ENCODE measurements around the gene NAA60.
A peak's percentile ranks its signal among the peaks of the same experiment; 100 is the strongest.

Gene NAA60

DNA sequence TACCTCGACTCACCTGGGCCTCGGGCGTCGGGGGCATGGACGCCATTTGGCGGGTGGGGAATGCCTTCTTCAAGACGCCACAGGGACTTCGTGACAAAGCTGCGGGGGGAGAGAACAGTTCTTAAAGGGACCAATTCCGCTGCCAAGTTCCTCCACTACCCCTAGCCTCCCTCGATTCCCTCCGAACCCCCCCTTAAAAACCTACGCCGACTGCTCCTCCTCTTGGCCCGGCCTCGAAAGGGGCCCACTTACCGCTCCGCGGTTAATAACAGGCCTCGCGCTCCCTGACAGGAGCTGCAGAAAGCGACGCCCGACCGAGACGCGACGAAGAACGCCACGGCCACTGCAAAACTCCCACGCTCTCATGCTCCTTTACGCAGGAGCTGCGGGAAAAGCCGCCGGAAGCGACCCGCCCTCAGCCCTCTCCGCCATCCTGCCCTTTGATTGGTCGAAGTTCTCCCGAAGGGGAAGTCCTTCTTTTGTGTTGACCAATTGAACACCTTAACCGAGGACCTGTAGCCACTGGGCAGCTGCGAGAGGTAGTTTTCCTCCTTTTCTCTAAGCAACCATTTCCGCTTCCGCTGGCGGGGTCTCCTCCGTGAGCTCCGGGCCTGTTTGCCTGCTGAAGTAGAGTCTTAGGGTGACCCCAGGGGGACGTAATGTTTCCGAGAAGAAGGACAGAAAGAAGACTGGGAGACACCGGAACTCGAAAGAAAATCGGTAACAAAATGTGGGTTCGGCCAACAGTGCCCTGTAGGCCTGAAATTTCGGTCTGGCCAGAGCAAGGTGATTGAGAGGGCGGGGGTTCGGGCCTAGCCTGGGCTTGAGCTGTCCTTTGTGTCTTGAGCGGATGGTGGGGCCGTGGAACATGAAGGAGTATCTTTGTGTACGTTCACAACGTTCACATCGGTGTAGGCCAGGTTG is at the start of gene NAA60, which contains the start of gene ZNF597:
TSS of gene NAA60 (plus strand) at position 573 of the 924 bp plus-strand sequence. CDS start 32,548 bp downstream, outside the sequence.
TSS of gene ZNF597 (minus strand) at position 397 of the 924 bp plus-strand sequence. CDS start at position 46, 351 bp downstream.
- H3K4me3 ChIP-seq (ENCODE audit: low read depth, low read length) = peak within 1 kb of the TSS; percentile 73

DNA sequence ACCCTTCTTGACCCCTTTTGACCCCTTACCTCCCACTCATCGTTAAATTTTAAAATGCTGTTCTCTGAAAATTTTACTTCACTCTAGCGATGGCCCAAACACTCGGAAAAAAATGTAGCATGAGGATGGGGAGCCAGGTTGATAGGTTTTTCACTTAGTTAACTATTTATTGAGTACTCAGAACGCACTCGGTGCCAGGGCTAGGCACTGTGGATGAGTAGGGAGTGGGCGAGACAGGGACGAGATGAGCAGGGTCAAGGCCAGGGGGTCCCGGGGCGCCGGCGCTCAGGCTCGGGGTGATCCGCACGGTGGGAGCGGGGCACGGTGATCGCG is 43.1 kb upstream of the NAA60 start:
- H3K4me3 ChIP-seq (ENCODE audit: low read depth, low read length) = peak overlapping the region; percentile 88

DNA sequence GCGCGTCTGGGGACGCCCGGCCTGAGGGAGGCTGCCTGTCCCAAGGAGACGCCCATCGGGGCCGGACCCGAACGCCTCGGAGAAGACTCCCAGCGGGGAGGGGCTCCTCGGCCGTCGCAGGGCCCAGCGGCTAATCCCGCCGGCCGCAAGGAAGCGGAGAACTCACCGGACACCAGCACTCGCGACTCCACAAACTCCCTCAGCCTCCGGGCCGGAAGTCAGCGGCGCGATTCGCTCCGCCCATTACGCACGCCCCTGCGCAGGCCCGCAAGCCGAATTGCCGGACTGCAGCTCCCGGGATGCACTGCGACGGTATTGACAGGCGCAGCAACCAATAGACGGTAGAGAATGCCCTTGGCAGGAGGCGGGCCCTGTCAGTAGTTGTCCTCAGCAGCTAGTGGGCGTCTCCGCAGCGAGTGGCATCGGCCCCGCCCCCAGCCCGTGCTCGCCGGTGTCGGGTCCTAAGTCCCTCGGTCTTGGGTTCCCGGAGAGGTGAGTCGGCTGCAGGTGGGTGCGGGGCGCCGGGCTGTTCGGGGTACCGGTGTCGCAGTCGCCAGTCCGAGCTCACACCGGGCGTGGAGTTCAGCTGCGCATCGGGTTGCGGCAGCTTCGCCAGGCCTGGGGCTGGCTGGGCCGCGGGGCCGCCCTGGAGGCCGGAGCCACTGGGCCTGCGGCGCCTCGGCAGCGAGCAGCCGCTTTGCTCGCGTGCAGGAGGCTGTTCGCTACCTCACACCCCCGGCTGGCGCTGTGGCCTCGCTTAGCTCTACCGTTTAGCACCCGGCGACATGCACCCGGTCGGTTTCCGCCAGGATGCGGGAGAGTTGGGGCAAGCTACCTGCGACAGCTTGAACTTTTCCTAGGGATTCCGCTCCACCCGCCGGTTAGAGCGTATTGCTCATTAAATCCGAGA is 42.4 kb upstream of the NAA60 start, which contains the start of the genes ZNF174 and ZSCAN32:
TSS of gene ZNF174 (plus strand) at position 437 of the 910 bp plus-strand sequence. CDS start 790 bp downstream, outside the sequence.
TSS of gene ZSCAN32 (minus strand) at position 226 of the 910 bp plus-strand sequence. CDS start 3,447 bp downstream, outside the sequence.
- H3K4me3 ChIP-seq (ENCODE audit: low read depth, low read length) = peak within 1 kb of the TSS; percentile 88

DNA sequence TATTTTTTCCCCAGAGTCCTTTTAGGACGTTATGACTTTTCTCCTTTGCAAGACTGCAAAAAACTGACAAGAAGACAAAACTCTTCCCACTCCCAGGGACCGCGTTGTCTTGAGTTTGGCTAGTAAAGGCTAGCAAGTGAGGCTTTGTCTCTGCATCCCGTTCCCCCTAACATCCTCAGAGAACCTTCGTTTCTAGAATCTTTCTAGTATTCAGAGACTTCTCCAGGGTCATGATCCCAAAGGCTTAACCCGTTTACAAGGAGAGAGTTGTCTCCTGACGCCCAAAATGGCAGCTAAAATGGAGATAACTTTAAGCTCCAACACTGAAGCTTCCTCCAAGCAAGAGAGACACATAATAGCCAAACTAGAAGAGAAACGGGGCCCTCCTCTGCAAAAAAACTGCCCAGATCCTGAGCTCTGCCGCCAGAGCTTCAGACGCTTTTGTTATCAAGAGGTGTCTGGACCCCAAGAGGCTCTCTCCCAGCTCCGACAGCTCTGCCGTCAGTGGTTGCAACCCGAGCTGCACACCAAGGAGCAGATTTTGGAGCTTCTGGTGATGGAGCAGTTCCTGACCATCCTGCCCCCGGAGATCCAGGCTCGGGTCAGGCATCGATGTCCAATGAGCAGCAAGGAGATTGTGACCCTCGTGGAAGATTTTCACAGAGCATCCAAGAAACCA is 41.6 kb upstream of the NAA60 start:
- peak overlapping the region; percentile 88 for H3K4me3 ChIP-seq (ENCODE audit: low read depth, low read length)

GRCh38 chr16:3408561-3409197 is 34.8 kb upstream of the NAA60 start:
- no peak overlapping the region for H3K4me3 ChIP-seq (ENCODE audit: low read depth, low read length)

- no peak overlapping the region for H3K4me3 ChIP-seq (ENCODE audit: low read depth, low read length)
Measured at GRCh38 chr16:3413730-3414379, 29.6 kb upstream of the NAA60 start.

DNA sequence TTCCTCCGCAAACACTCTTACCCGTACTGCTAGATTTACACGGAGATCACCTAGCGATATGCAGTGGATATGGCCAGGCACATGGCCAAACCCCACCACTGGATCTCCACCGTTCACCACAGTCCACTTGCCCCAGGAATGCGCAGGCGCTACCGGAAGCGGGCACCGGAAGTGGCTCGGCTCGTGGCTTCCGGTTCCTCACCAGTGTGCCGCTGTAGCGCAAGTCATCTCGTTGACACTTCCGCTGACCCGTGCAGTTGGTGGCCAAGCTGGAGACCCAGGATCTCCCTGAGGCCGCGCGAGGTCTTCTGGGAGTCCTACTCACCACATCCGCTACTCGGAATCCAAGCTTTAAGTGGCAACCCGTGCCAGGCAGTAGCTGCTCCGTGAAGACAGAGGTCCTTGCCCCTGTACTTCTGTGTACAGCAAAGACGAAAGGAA is 11.7 kb upstream of the NAA60 start:
- H3K4me3 ChIP-seq (ENCODE audit: low read depth, low read length) = no peak overlapping the region

DNA sequence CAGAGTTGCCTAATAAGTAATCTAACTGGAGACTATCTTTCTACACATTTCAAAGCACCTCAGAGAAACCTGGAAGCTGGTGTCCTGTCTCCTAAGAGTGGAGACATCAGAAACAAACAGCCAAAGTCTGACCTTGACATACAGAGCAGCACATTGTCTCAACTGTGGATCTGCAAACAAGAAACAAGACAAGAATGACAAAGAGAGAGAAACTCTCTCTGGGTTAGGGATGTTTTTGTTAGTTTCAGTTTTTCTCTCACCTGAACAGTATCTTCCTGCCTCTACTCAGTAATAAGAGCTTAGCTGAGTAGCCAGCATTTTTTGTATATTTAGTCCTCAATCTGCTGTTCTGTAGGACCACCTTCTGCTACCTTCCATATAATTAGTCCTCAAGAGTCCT is 9.1 kb upstream of the NAA60 start:
- H3K4me3 ChIP-seq (ENCODE audit: low read depth, low read length) = no peak overlapping the region

DNA sequence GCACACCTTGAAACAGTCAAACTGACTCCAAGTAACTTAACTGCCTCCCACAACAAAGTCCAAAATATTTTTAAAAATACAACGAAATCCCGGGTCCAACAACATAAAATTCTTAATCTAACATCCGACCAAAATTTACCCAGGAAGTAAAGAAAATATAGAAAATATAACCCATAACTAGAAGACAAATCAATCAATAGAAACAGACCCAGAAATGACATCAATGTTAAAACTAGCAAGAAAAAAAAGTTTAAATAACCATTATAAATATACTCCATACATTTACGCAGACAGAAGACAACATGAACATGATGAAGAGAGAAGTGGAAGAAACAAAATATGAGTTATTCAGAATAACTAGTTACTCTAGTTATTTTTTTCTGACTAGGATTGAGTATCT is 3.8 kb upstream of the NAA60 start:
- no peak overlapping the region for H3K4me3 ChIP-seq (ENCODE audit: low read depth, low read length)

GRCh38 chr16:3444032-3444388 is 530 bp downstream of the NAA60 start:
- H3K4me3 ChIP-seq (ENCODE audit: low read depth, low read length) = peak overlapping the region; percentile 73

DNA sequence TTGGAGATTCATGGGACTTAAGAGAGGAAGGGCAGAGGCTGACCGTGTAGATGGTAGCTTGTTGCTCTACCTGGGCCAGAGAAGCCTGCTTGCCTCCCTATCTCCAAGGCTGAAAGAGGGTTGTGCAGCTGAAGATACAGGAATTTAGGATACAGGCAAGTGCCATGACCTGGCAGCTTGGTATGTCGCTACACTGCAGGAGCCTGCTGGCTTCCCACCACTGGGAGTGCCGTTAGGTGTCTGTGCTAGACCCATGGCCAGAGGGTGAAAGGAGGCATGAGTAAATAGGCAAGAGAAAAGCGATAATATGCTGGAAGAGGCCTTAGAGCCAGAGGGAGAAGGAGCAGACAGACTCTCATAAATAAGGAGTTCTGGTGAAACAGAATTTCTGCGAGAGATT is 10.6 kb downstream of the NAA60 start:
- no peak overlapping the region for H3K4me3 ChIP-seq (ENCODE audit: low read depth, low read length)

DNA sequence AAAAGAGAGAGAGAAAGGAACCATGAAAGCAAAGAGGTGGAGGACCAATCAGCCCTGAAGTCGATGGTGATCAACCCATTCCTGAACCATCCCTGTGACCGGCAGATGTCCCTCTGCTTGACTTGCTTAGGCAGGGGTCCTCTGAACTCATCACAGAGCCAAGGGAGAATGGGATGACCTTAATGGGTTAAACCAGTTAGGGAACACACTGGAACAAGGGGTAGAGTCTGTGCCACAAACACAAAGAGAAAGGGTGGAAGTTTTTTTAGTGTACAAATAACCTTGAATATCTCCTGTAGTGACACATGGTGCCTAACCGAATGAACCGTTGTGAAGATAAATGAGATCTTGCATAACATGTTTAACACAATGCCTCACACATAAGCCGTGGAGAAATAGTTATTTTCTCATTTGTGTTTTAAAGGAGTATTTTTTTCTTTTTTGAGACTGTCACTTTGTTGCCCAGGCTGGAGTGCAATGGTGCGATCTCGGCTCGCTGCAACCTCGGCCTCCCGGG is 11.2 kb downstream of the NAA60 start:
- no peak overlapping the region for H3K4me3 ChIP-seq (ENCODE audit: low read depth, low read length)

GRCh38 chr16:3457434-3458252 is 14.2 kb downstream of the NAA60 start:
- peak overlapping the region; percentile 92 for H3K4me3 ChIP-seq (ENCODE audit: low read depth, low read length)

DNA sequence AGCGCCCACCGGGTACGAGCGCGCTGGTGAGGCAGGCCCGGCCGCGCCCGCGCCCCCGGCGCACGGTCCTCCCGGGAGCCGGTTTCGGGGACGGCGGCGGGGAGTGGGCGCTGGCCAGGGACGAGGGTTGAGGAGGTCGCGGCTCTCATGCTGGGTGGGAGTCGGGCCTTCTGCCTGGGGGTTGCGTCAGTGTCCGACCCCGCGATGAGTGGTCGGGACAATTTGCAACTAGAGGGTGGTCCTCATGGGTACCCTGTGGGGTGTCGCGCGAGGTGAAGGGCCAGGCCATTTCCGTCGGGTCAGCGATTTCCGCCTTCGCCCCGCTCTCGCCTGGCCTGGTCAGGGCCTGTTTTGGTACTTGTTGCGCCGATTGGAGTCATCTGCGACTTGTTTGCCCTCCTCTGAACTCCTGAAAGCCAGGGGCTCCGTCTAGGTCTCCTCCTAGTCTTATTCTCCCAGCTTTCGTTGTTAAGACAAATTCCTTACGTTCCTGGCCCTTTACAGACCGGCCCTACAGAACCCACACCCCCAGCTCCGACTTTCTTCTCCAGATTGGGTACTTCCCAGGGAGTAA is 14.9 kb downstream of the NAA60 start:
- H3K4me3 ChIP-seq (ENCODE audit: low read depth, low read length) = peak overlapping the region; percentile 92

DNA sequence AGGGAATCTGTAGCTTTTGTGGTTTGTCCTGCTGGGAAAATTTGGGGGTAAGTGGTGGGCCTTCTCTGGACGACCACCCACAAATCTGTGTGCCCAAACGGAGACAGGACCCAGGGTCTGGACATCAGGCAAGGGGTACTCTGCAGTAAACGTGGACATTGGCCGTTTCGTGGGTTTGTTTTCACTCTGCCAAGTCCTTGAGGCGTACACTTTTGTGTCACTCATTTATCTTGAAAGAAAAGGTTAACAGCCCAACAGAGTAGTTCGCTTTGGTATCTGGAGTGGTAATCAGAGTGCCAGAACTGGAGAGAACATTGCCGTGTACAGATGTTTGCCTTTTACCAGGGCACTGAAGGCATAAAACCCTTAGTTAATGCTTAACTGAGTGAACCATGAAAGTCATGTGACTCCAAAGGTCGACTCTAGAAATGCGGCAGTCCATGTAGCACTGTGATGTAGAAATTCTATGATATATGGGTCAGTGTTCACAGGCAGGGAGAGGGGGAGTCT is 15.4 kb downstream of the NAA60 start:
- H3K4me3 ChIP-seq (ENCODE audit: low read depth, low read length) = peak overlapping the region; percentile 92

DNA sequence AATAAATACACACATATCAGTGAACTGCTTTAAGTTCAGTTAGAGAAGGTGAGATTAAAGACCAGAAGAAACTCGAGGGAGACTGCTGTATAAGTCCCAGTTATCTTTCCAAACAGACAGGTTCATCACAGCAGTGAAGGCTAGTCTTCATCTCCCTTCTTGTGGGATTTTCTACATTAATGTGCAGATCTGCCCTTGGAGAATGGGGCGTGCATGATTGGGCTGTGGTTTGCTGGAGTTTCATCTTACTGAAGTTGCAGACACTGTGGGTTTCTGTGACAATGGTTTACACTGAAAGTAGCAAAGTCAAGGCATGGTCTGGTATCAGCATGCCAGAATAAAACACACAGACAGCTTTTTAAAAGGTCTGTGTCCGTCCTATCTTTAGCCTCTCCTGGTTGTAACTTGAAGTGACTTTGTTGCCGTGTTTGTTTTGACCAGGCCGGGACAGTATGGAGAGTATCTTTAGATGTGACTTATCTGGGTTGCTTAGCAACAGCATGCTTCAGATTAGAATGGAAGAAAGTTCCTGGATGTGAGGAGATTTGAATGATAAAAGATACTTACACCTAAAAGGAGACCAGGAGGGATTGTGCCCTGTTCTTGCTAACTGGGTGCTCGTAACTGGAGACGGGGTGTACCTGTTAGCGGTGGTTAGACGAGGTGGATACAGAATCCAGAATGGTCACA is 16.1 kb downstream of the NAA60 start:
- no peak overlapping the region for H3K4me3 ChIP-seq (ENCODE audit: low read depth, low read length)

DNA sequence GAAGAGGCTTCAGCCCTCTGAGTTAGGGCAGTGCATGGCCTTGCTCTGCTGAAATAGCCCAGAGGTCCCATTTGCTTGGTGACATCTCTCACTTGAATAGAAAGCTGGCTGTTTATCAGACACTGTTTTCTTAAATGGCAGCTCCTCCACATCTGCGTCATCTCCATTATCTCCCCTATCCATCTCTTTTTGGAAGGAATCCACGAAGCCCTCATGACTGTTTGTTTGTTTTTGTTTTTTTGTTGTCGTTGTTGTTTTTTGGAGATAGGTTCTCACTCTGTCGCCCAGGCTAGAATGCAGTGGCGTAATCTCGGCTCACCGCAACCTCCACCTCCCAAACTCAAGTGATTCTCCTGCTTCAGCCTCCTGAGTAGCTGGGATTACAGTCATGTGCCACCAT is 16.6 kb downstream of the NAA60 start:
- H3K4me3 ChIP-seq (ENCODE audit: low read depth, low read length) = no peak overlapping the region

GRCh38 chr16:3460585-3460984 is 17.1 kb downstream of the NAA60 start:
- H3K4me3 ChIP-seq (ENCODE audit: low read depth, low read length) = no peak overlapping the region

Data from iPS-11a (cell line).